ENCODE results near the gene PRR18. TPM values are rescaled to one million over a fixed set of nuclear protein-coding genes. Genes with fewer than 3 reads are reported as not detected.

Gene PRR18
- total and polyA plus RNA-seq, 9 of the 15 experiments (the other 6 are each of a cell fraction or from before 2014, with no cell fraction given): not detected

- ChIA-PET CTCF (ENCODE audit: low intra/inter-chr PET ratio) (no interaction called here), POLR2A (interaction anchor here (0.6 to 0.9 kb wide), 2 partner anchors 40 to 72 kb away, joined by 3 read pairs; no protein-coding TSS in a partner anchor)
- H2AFZ ChIP-seq (ENCODE audit: low read depth, low read length): no peak overlapping the region
- 90% methylated on average over 8 of the region's 8 CpGs for WGBS (ENCODE audit: insufficient coverage, low coverage, missing lambda C conversion rate)
- peaks cover 15% of the 10 kb centered on the region for H3K36me3 ChIP-seq (ENCODE audit: control insufficient read depth, insufficient read depth, low read length)
- intact Hi-C loops (cut with micrococcal nuclease): no loop called here
- H3K4me2 ChIP-seq (ENCODE audit: insufficient read depth, low read length): no peak overlapping the region
- H3K4me1 ChIP-seq (replicated peaks in 1 of 2; ENCODE audit: control insufficient read depth in 2 of 2, insufficient read depth in 2 of 2, low read length in 2 of 2): peaks cover 10 to 18% of the 10 kb centered on the region in 2 experiments; a peak in 4 of 5 replicates
- no TSS peak for BruUV-seq (replicated peaks)
- peaks cover 9% of the 10 kb centered on the region for H3K9me1 ChIP-seq (ENCODE audit: control insufficient read depth, insufficient read depth, low read length)
- in situ Hi-C loops (cut with MboI): no loop called here
- DNase-seq (ENCODE audit: extremely low read depth in 1 of 4, low spot score in 3 of 4) (no peak), FAIRE-seq (no peak), ATAC-seq (no peak)
- H3K9me3 ChIP-seq (replicated peaks; ENCODE audit: control insufficient read depth, insufficient read depth, low read depth, low read length): no peaks in the 10 kb centered on the region
- peaks cover 4% of the 10 kb centered on the region; the same call in 1 of the 2 replicates for H4K20me1 ChIP-seq (replicated peaks; ENCODE audit: control insufficient read depth, insufficient read depth, low read length)
- no peak overlapping the region for H3K9ac ChIP-seq (ENCODE audit: insufficient read depth in 1 of 2, low read depth in 2 of 2, low read length in 2 of 2)
- H3K27me3 ChIP-seq (ENCODE audit: control insufficient read depth in 2 of 2, insufficient read depth in 2 of 2, low read length in 2 of 2): no peaks in the 10 kb centered on the region
- no peak overlapping the region for H3K27ac ChIP-seq (ENCODE audit: extremely low read depth, low read depth, low read length)
- H3K79me2 ChIP-seq (ENCODE audit: control insufficient read depth, insufficient read depth, low read length): peaks cover 42% of the 10 kb centered on the region
- H3K4me3 ChIP-seq: no peak overlapping the region
- no peak for TF ChIP-seq PHF21A (IDR thresholded peaks at IDR 0.05; ENCODE audit: borderline replicate concordance, low read depth)
- TF ChIP-seq ZNF12 (CRISPR knock-in tag; IDR thresholded peaks at IDR 0.05): no peak
- no peak for TF ChIP-seq CREB5 (CRISPR knock-in tag; IDR thresholded peaks at IDR 0.05)
- no peak for TF ChIP-seq ZNF740 (CRISPR knock-in tag; IDR thresholded peaks at IDR 0.05)
- no peak for TF ChIP-seq ZNF740 (tag; IDR thresholded peaks at IDR 0.05)
- TF ChIP-seq ZNF197 (CRISPR knock-in tag; IDR thresholded peaks at IDR 0.05; ENCODE audit: low read depth): no peak
- TF ChIP-seq IRF9 (tag; IDR thresholded peaks at IDR 0.05): no peak
- TF ChIP-seq ZNF507 (tag; conservative IDR thresholded peaks at IDR 0.05): no peak
- 0 out of 2 replicates have a peak, but pooled peaks have one; percentile 35 for TF ChIP-seq JUND (IDR thresholded peaks at IDR 0.05; ENCODE audit: borderline replicate concordance, low read depth, low read length)
- TF ChIP-seq JUND (tag; IDR thresholded peaks at IDR 0.05; ENCODE audit: borderline replicate concordance, low read depth, low read length): no peak
- no peak for TF ChIP-seq FOXP4 (CRISPR knock-in tag; IDR thresholded peaks at IDR 0.05; ENCODE audit: borderline replicate concordance)
- TF ChIP-seq NFXL1 (CRISPR knock-in tag; IDR thresholded peaks at IDR 0.05): no peak
- no peak for TF ChIP-seq ETS1 (conservative IDR thresholded peaks at IDR 0.05; ENCODE audit: control insufficient read depth, low read depth, low read length)
- TF ChIP-seq BRF1 (IDR thresholded peaks at IDR 0.05; ENCODE audit: borderline replicate concordance, extremely low read depth, insufficient read length): no peak
- no peak for TF ChIP-seq FOXA3 (CRISPR knock-in tag; conservative IDR thresholded peaks at IDR 0.05 in 1 of 2, IDR thresholded peaks at IDR 0.05 in 1 of 2)
These were observed 36.0 kb upstream of the PRR18 start for GRCh38 chr6:166344240-166344639.

Measured in K562 (cell line).